Bronchial epithelial cell (primary cell): Measurements from ENCODE around the gene RMDN2. TPM values are rescaled to one million over a fixed set of nuclear protein-coding genes. Genes with fewer than 3 reads are reported as not detected.

Experiments used
- DNase-seq: peaks from one replicate; pipeline ENCODE4 v3.0.0-alpha.2; 2010; ENCODE audit warnings: low read depth
- FAIRE-seq: peaks from 2 replicates; lab custom pipeline; 2011; peaks lifted over from hg19 to GRCh38; lab: Jason Lieb, UNC
- H3K27me3 ChIP-seq: 2 replicates; pipeline ENCODE4 v1.5.1; 2011; ENCODE audit warnings: low read length; ENCODE audit not compliant: control insufficient read depth, insufficient read depth
- H3K36me3 ChIP-seq: 2 replicates; pipeline ENCODE4 v1.5.1; 2011; ENCODE audit warnings: low read length; ENCODE audit not compliant: control insufficient read depth, insufficient read depth
- H3K4me3 ChIP-seq: 2 replicates; pipeline ENCODE4 v1.5.1; 2011; ENCODE audit warnings: mild to moderate bottlenecking, low read depth, low read length, control low read depth
- total RNA-seq: library from RNA; depleted of rRNA; stranded (reverse); fragments of >200 nt; gene quantifications from 2 replicates; pipeline ENCODE4 v1.2.1, GENCODE V29; 2014
- TF ChIP-seq, protein P1 (sequence below): IDR thresholded peaks from 2 replicates; pipeline ENCODE4 v1.5.1; 2011; ENCODE audit warnings: mild to moderate bottlenecking, moderate library complexity, low read length, control low read depth, inconsistent platforms; ENCODE audit not compliant: insufficient read depth, severe bottlenecking

The RMDN2 gene
- total RNA-seq, 1 donor from 2014 or later: 1.3 TPM

GRCh38 chr2:37983719-37984118 is 58.6 kb downstream of the RMDN2 start:
- Histone ChIP-seq H3K4me3 (no peak overlapping the region), H3K36me3 (no peaks in the 10 kb centered on the region), H3K27me3 (no peaks in the 10 kb centered on the region)
- FAIRE-seq (no peak), DNase-seq (no peak)
- TF ChIP-seq, protein P1, sequence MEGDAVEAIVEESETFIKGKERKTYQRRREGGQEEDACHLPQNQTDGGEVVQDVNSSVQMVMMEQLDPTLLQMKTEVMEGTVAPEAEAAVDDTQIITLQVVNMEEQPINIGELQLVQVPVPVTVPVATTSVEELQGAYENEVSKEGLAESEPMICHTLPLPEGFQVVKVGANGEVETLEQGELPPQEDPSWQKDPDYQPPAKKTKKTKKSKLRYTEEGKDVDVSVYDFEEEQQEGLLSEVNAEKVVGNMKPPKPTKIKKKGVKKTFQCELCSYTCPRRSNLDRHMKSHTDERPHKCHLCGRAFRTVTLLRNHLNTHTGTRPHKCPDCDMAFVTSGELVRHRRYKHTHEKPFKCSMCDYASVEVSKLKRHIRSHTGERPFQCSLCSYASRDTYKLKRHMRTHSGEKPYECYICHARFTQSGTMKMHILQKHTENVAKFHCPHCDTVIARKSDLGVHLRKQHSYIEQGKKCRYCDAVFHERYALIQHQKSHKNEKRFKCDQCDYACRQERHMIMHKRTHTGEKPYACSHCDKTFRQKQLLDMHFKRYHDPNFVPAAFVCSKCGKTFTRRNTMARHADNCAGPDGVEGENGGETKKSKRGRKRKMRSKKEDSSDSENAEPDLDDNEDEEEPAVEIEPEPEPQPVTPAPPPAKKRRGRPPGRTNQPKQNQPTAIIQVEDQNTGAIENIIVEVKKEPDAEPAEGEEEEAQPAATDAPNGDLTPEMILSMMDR: no peak

DNA sequence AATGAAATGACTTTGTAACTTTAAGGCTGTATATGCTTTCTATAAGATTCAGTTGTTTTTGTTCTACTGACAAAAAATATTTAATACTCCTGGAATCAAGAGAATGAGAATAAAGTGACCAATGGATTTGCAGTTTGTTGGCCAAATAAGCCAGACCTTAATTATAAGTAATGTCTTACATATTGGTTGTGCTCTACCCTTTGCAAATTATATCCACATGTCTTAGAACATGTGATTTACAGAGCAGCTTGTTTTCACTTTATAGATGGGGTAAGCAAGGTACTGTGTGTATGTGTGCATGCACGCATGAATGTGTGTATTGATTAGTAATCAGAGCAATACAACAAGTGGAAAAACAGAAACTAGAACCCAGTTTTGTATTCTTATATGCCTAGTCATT is 59.1 kb downstream of the RMDN2 start:
- Histone ChIP-seq H3K36me3 (no peaks in the 10 kb centered on the region), H3K4me3 (no peak overlapping the region), H3K27me3 (no peaks in the 10 kb centered on the region)
- FAIRE-seq (no peak), DNase-seq (no peak)
- TF ChIP-seq, protein P1: no peak

DNA sequence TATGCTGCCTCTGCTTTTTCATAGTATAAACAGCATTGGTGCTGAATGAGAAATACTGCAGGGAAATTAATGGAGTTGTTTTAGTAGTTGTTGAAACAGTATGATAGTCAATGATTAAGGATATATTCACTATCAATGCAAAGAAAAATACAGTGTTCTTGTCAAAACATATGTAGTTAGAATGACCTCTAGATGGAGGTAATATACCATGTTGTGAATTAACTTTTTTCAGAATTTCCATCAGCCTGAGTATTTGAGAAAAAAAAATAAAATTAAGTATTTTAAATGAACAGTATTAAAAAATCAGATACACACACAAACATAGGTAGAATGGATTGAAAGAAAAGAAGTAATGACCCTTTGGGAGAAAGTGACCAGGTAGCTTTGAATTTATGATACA is 59.5 kb downstream of the RMDN2 start:
- DNase-seq (peak; percentile 28), FAIRE-seq (no peak)
- H3K4me3 ChIP-seq: no peak overlapping the region
- TF ChIP-seq, protein P1: no peak
- H3K27me3 ChIP-seq: no peaks in the 10 kb centered on the region
- H3K36me3 ChIP-seq: no peaks in the 10 kb centered on the region

DNA sequence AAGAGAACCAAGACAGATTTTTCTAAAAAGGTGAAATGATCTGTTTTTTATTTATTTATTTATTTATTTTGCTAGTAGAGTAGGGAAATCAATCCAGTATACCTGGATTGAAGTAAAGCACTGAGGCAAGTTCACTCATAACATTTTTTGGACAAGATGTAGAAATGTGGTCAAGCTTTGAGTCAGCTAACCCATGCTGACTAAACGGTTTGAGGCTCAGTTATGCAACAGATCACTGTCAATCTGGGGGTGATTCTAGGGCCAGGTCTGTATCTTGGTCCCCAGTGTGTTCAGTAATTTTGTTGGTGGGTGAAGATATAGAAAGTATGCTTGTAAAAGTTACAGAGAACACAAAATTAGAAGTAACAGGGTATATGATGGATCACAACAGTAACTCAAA is 60.2 kb downstream of the RMDN2 start:
- Histone ChIP-seq H3K27me3 (no peaks in the 10 kb centered on the region), H3K36me3 (no peaks in the 10 kb centered on the region), H3K4me3 (no peak overlapping the region)
- FAIRE-seq (no peak), DNase-seq (peak; percentile 76)
- TF ChIP-seq, protein P1: no peak

DNA sequence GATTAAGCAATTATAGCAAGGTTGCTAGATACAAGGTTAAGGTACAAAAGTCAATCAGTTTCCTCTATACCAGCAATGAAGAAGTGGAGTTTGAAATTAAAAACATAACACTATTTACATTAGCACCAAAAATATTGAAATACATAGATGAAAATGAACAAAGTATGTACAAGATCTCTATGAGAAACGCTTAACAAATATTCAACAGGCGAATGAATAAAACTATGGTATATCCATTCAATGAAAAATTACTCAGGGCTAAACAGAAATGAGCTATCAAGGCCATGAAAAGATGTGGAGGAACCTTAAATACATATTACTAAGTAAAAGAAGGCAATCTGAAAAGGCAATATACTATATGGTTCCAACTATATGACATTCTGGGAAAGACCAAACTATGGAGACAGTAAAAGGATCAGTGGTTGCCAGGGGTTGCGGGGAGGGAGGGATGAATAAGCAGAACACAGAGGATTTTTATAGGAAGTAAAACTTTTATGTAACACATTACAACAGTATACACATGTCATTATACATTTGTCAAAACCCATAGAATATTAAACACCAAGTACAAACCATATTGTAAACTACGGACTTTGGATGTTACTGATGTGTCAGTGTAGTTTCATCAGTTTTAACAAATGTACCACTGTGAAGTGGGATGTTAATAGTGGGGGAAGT is 62.1 kb downstream of the RMDN2 start:
- FAIRE-seq (no peak), DNase-seq (no peak)
- H3K36me3 ChIP-seq: no peaks in the 10 kb centered on the region
- no peaks in the 10 kb centered on the region for H3K27me3 ChIP-seq
- no peak overlapping the region for H3K4me3 ChIP-seq
- TF ChIP-seq, protein P1: no peak

- DNase-seq (no peak), FAIRE-seq (no peak)
- TF ChIP-seq, protein P1: no peak
- no peaks in the 10 kb centered on the region for H3K36me3 ChIP-seq
- H3K4me3 ChIP-seq: no peak overlapping the region
- H3K27me3 ChIP-seq: no peaks in the 10 kb centered on the region
These were observed 67.5 kb downstream of the RMDN2 start for GRCh38 chr2:37992601-37993000.
